ENCODE results near the gene CD8A. TPM values are rescaled to one million over a fixed set of nuclear protein-coding genes. Genes with fewer than 3 reads are reported as not detected.

Gene CD8A
- total RNA-seq, 4 donors from 2014 or later, result 0.42 to 3.9 (median 1.8) TPM; not detected in 1

DNA sequence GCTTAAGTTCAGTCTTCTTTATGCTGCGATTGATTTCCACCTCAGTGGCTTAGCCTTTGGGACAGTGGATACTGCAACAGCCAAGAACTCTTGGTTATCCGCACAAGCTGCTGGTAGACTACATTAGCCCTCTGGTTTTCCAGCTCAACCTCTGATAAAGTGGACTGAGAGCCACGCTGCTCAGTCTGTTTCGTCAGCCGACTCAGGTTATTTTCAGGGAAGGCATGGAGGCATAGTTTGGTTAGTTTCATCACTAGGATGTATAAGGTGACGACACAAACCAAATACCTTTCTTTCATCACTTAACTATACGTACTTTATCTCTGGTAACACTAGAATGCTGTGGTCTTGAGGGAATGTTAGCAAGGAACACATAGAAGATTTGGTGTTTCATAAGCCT is 14.2 kb downstream of the CD8A start:
- Histone ChIP-seq H3K9me3 (no peaks in the 10 kb centered on the region), H3K4me1 (no peaks in the 10 kb centered on the region), H3K36me3 (peaks cover 4 to 57% of the 10 kb centered on the region in 2 donors), H3K27ac (no peak overlapping the region), H3K4me3 (no peak overlapping the region), H3K27me3 (no peaks in the 10 kb centered on the region)
- no peak for ATAC-seq
- WGBS, 2 donors (ENCODE audit: low coverage in 1 of 2), result 94 to 95% methylated on average over 2 to 7 of the region's 7 CpGs
- TF ChIP-seq EP300 (IDR thresholded peaks at IDR 0.05), result no peak
- TF ChIP-seq, protein P1, sequence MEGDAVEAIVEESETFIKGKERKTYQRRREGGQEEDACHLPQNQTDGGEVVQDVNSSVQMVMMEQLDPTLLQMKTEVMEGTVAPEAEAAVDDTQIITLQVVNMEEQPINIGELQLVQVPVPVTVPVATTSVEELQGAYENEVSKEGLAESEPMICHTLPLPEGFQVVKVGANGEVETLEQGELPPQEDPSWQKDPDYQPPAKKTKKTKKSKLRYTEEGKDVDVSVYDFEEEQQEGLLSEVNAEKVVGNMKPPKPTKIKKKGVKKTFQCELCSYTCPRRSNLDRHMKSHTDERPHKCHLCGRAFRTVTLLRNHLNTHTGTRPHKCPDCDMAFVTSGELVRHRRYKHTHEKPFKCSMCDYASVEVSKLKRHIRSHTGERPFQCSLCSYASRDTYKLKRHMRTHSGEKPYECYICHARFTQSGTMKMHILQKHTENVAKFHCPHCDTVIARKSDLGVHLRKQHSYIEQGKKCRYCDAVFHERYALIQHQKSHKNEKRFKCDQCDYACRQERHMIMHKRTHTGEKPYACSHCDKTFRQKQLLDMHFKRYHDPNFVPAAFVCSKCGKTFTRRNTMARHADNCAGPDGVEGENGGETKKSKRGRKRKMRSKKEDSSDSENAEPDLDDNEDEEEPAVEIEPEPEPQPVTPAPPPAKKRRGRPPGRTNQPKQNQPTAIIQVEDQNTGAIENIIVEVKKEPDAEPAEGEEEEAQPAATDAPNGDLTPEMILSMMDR (IDR thresholded peaks at IDR 0.05), result no peak
- TF ChIP-seq POLR2AphosphoS5 (IDR thresholded peaks at IDR 0.05), result no peak
- no peak for TF ChIP-seq POLR2A (IDR thresholded peaks at IDR 0.05)

DNA sequence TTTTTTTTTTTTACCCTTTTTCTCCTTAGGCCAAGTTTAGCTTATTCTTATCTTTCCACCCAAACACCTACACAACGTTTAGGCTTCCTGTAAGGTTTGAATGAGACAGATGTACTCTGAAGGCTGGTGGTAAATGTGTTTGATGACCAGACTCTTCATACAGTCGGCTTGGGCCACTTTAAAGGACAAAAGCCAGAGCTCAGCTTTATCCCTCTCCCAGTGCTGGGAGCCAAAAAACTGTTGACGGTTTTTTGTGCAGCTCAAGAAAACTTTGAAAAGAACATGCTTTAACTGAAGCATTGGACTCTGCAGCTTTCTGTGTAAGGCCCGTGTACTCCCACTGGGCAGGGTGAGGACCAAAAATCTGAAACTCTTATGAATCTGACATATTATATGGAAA is 15.4 kb downstream of the CD8A start:
- no peaks in the 10 kb centered on the region for H3K9me3 ChIP-seq
- 27 to 28% methylated on average over 3 to 4 of the region's 4 CpGs for WGBS, 2 donors (ENCODE audit: low coverage in 1 of 2)
- no peaks in the 10 kb centered on the region for H3K4me1 ChIP-seq
- peaks cover 4 to 68% of the 10 kb centered on the region in 2 donors for H3K36me3 ChIP-seq
- no peak for ATAC-seq
- TF ChIP-seq EP300 (IDR thresholded peaks at IDR 0.05) (no peak), POLR2AphosphoS5 (IDR thresholded peaks at IDR 0.05) (no peak), POLR2A (IDR thresholded peaks at IDR 0.05) (no peak)
- TF ChIP-seq, protein P1 (IDR thresholded peaks at IDR 0.05), result no peak
- no peak overlapping the region for H3K4me3 ChIP-seq
- no peak overlapping the region for H3K27ac ChIP-seq
- no peaks in the 10 kb centered on the region for H3K27me3 ChIP-seq

DNA sequence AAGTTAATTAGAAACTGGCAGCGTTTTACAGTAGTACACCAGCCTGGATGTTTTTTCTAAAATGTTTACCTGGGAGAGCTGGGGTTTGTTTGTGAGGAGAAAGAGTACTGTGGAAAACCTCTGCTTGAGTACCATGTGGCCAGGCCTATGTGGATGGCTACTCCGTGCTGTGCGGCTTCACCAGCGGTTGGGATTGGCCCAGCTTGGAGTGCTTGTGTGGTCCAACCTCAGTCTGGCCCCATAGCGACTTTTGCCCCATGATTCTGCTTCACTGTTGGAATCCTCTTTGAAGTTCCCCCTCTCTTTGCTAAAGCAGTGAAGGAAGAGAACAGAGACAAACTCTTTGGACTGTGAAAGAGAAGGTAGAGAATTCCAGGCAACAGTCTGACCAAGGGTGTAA is 15.9 kb downstream of the CD8A start:
- H3K27ac ChIP-seq, result no peak overlapping the region
- 69 to 71% methylated on average over 5 of the region's 5 CpGs for WGBS, 2 donors (ENCODE audit: low coverage in 1 of 2)
- H3K9me3 ChIP-seq, result no peaks in the 10 kb centered on the region
- H3K27me3 ChIP-seq, result no peaks in the 10 kb centered on the region
- no peak for ATAC-seq
- H3K4me3 ChIP-seq, result no peak overlapping the region
- peaks cover 4 to 73% of the 10 kb centered on the region in 2 donors for H3K36me3 ChIP-seq
- no peaks in the 10 kb centered on the region for H3K4me1 ChIP-seq
- TF ChIP-seq POLR2A (IDR thresholded peaks at IDR 0.05), result no peak

GRCh38 chr2:86772611-86773010 is 18.1 kb downstream of the CD8A start:
- peaks cover 4 to 92% of the 10 kb centered on the region in 2 donors for H3K36me3 ChIP-seq
- ATAC-seq, result no peak

DNA sequence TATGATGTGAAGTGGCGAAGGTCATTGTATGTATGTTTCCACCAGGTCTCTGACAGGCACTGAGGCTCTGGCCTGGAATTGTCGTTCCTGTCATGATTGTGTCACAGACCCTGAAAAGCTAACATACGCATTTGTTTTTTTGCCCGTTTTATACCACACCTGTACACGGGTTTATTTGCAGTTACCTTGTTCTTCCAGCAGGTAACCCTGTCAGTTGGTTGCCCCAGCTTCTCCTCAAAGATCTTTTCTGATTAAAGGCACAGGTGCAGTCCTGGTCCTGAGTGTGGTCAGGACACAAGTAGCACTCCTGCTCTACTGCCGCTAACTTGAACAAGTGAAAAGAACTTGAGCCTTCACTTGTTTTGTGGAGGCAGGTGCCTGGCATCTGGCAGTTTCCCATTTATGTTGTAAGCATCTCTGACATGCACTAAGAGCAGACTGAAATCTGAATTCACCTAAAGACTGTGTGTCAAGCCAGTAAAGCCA is 19.9 kb downstream of the CD8A start:
- peaks cover 4 to 96% of the 10 kb centered on the region in 2 donors for H3K36me3 ChIP-seq
- H3K9me3 ChIP-seq, result no peaks in the 10 kb centered on the region
- no peak overlapping the region for H3K27ac ChIP-seq
- H3K27me3 ChIP-seq, result no peaks in the 10 kb centered on the region
- WGBS, 2 donors (ENCODE audit: low coverage in 1 of 2), result 91 to 95% methylated on average over 5 to 6 of the region's 6 CpGs
- TF ChIP-seq EP300 (IDR thresholded peaks at IDR 0.05) (no peak), POLR2AphosphoS5 (IDR thresholded peaks at IDR 0.05) (no peak), POLR2A (IDR thresholded peaks at IDR 0.05) (no peak)
- TF ChIP-seq, protein P1 (IDR thresholded peaks at IDR 0.05), result no peak
- H3K4me3 ChIP-seq, result no peak overlapping the region
- peaks cover 0 to 12% (median 5%) of the 10 kb centered on the region in 3 donors for H3K4me1 ChIP-seq
- no peak for ATAC-seq

More at GRCh38 chr2:86772611-86773010, 18.1 kb downstream of the CD8A start:
- Histone ChIP-seq H3K4me1 (peaks cover 0 to 12% (median 5%) of the 10 kb centered on the region in 3 donors), H3K4me3 (no peak overlapping the region), H3K9me3 (no peaks in the 10 kb centered on the region), H3K27ac (no peak overlapping the region), H3K27me3 (no peaks in the 10 kb centered on the region)
- TF ChIP-seq EP300 (IDR thresholded peaks at IDR 0.05) (no peak), POLR2AphosphoS5 (IDR thresholded peaks at IDR 0.05) (no peak), POLR2A (IDR thresholded peaks at IDR 0.05) (no peak)
- TF ChIP-seq, protein P1 (IDR thresholded peaks at IDR 0.05), result no peak
- WGBS, 2 donors (ENCODE audit: low coverage in 1 of 2), result 52 to 76% methylated on average over 2 to 3 of the region's 5 CpGs
